Skin epidermis (tissue), 12 donors: ENCODE data around the gene KCNT1.

ENCODE experiments used
- H3K27ac ChIP-seq, 21 experiments: fragments of 200-600 bp; sonication (generic) in 11 of 21; one replicate each; pipeline ENCODE4 v1.5.0; 2020; ENCODE audit warnings: mild to moderate bottlenecking in 3 of 21, inconsistent platforms in 2 of 21, moderate library complexity in 2 of 21
- H3K4me3 ChIP-seq, 7 experiments: fragments of 200-600 bp; sonication (generic) in 2 of 7; one replicate each; pipeline ENCODE4 v1.5.0; 2020; ENCODE audit warnings: inconsistent platforms in 2 of 7, mild to moderate bottlenecking in 2 of 7, moderate library complexity in 1 of 7

KCNT1 gene

GRCh38 chr9:135827866-135828580 is 126.0 kb downstream of the KCNT1 start:
- Histone ChIP-seq H3K4me3 (no peak overlapping the region), H3K27ac (no peak overlapping the region)

GRCh38 chr9:135828656-135829055 is 126.7 kb downstream of the KCNT1 start:
- Histone ChIP-seq H3K27ac (no peak overlapping the region), H3K4me3 (no peak overlapping the region)

DNA sequence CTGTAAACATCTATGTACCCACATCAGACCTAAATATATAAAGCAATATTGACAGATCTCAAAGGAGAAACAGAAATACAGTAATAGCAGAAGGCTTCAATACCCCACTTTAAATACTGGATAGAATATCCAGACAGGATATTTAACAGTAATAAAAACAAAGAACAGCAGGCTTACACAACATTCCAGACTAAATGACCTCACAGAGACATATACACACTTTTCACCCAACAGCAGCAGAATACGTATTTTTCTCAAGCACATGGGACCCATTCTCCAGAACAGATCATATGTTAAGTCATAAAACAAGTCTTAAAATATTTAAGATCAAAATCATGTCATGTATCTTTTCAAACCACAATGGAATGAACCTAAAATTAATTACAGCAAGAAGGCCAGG is 128.5 kb downstream of the KCNT1 start:
- Histone ChIP-seq H3K27ac (no peak overlapping the region), H3K4me3 (no peak overlapping the region)

DNA sequence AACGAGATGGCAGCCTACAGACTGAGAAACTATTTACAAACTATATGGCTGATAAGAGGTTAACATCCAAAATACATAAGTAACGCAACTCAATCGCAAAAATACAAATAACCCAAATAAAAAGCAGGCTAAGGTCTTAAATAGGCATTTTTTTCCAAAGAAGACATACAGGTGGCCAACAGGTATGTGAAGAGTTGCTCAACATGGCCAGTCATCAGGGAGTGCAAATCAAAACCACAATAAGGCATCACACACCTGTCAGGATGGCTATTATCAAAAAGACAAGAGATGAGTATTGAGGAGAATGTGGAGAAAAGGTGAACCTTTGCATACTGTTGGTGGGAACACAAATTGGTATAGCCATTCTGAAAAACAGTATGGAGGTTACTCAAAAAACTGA is 131.9 kb downstream of the KCNT1 start:
- H3K4me3 ChIP-seq: no peak overlapping the region

GRCh38 chr9:135835131-135835530 is 133.1 kb downstream of the KCNT1 start:
- Histone ChIP-seq H3K4me3 (no peak overlapping the region), H3K27ac (no peak overlapping the region)

More for the DNA sequence above, 131.9 kb downstream of the KCNT1 start:
- no peak overlapping the region for H3K27ac ChIP-seq

- H3K4me3 ChIP-seq: no peak overlapping the region
- no peak overlapping the region for H3K27ac ChIP-seq
Observed at GRCh38 chr9:135839516-135839915, 137.5 kb downstream of the KCNT1 start.

DNA sequence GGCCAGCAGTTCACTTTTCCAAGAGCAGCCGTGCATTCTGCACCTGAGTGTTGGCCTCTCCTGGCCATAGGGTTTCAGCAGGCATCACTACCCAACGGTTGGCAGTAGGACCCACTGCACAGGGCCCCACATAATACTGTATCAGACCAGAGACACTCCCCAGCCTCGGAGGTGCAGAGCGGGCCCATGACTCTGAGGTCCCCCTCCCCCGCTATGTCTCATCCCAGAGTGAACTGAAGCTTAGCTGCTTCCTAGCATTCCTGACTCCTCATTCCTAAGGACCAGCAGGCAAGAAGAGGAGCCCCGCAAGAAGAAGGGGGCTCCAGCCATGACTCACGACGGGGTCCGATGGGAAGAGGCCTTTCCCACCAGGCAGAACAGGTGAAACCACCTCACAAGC is 138.1 kb downstream of the KCNT1 start:
- Histone ChIP-seq H3K27ac (no peak overlapping the region), H3K4me3 (no peak overlapping the region)

GRCh38 chr9:135840539-135840938 is 138.6 kb downstream of the KCNT1 start:
- H3K27ac ChIP-seq: no peak overlapping the region

More at GRCh38 chr9:135840539-135840938, 138.6 kb downstream of the KCNT1 start:
- no peak overlapping the region for H3K4me3 ChIP-seq
